ENCODE measurements around the gene INAVA.
"Not testable (repeated sequence)": the region's sequence is repeated elsewhere in the genome, so short reads cannot be mapped to it uniquely, and the experiment has no call there.

INAVA gene

GRCh38 chr1:200958597-200958996 is 63.9 kb downstream of the INAVA start:
- no peak overlapping the region for H3K4me3 ChIP-seq (ENCODE audit: low read depth in 1 of 2, low read length in 2 of 2)
- H3K27me3 ChIP-seq (ENCODE audit: control insufficient read depth in 1 of 2, insufficient read depth in 2 of 2, low read length in 2 of 2): no peaks in the 10 kb centered on the region
- H3K9me3 ChIP-seq (ENCODE audit: low read length): no peaks in the 10 kb centered on the region
- no peaks in the 10 kb centered on the region for H3K4me1 ChIP-seq (ENCODE audit: insufficient read depth, low read length)
- no peak overlapping the region for H3K27ac ChIP-seq (ENCODE audit: low read depth, low read length)
- H3K36me3 ChIP-seq (ENCODE audit: insufficient read depth, low read length): no peaks in the 10 kb centered on the region
- H3K9ac ChIP-seq (ENCODE audit: low read length): no peak overlapping the region

GRCh38 chr1:200959411-200959921 is 64.8 kb downstream of the INAVA start:
- Histone ChIP-seq H3K36me3 (ENCODE audit: insufficient read depth, low read length) (no peaks in the 10 kb centered on the region), H3K9me3 (ENCODE audit: low read length) (no peaks in the 10 kb centered on the region), H3K27me3 (ENCODE audit: control insufficient read depth in 1 of 2, insufficient read depth in 2 of 2, low read length in 2 of 2) (no peaks in the 10 kb centered on the region), H3K4me1 (ENCODE audit: insufficient read depth, low read length) (no peaks in the 10 kb centered on the region), H3K27ac (ENCODE audit: low read depth, low read length) (no peak overlapping the region), H3K4me3 (ENCODE audit: low read depth in 1 of 2, low read length in 2 of 2) (no peak overlapping the region), H3K9ac (ENCODE audit: low read length) (no peak overlapping the region)

- no peak overlapping the region for H3K4me3 ChIP-seq (ENCODE audit: low read depth in 1 of 2, low read length in 2 of 2)
- H3K27me3 ChIP-seq (ENCODE audit: control insufficient read depth in 1 of 2, insufficient read depth in 2 of 2, low read length in 2 of 2): no peaks in the 10 kb centered on the region
- H3K4me1 ChIP-seq (ENCODE audit: insufficient read depth, low read length): no peaks in the 10 kb centered on the region
- H3K9me3 ChIP-seq (ENCODE audit: low read length): no peaks in the 10 kb centered on the region
- no peaks in the 10 kb centered on the region for H3K36me3 ChIP-seq (ENCODE audit: insufficient read depth, low read length)
- H3K9ac ChIP-seq (ENCODE audit: low read length): no peak overlapping the region
- no peak overlapping the region for H3K27ac ChIP-seq (ENCODE audit: low read depth, low read length)
These were observed 65.7 kb downstream of the INAVA start for GRCh38 chr1:200960236-200960947.

GRCh38 chr1:200960948-200961340 is 66.2 kb downstream of the INAVA start:
- H3K4me1 ChIP-seq (ENCODE audit: insufficient read depth, low read length): no peaks in the 10 kb centered on the region
- H3K9ac ChIP-seq (ENCODE audit: low read length): no peak overlapping the region
- no peaks in the 10 kb centered on the region for H3K9me3 ChIP-seq (ENCODE audit: low read length)
- no peak overlapping the region for H3K27ac ChIP-seq (ENCODE audit: low read depth, low read length)
- H3K27me3 ChIP-seq (ENCODE audit: control insufficient read depth in 1 of 2, insufficient read depth in 2 of 2, low read length in 2 of 2): no peaks in the 10 kb centered on the region
- no peak overlapping the region for H3K4me3 ChIP-seq (ENCODE audit: low read depth in 1 of 2, low read length in 2 of 2)
- H3K36me3 ChIP-seq (ENCODE audit: insufficient read depth, low read length): no peaks in the 10 kb centered on the region

GRCh38 chr1:200962151-200962550 is 67.5 kb downstream of the INAVA start:
- not testable (repeated sequence) for H3K4me1 ChIP-seq (ENCODE audit: insufficient read depth, low read length); H3K27ac ChIP-seq (ENCODE audit: low read depth, low read length)

GRCh38 chr1:200962631-200963030 is 67.9 kb downstream of the INAVA start:
- H3K4me3 ChIP-seq (ENCODE audit: low read depth in 1 of 2, low read length in 2 of 2): no peak overlapping the region
- H3K27me3 ChIP-seq (ENCODE audit: control insufficient read depth in 1 of 2, insufficient read depth in 2 of 2, low read length in 2 of 2): no peaks in the 10 kb centered on the region
- no peak overlapping the region for H3K9ac ChIP-seq (ENCODE audit: low read length)
- no peaks in the 10 kb centered on the region for H3K9me3 ChIP-seq (ENCODE audit: low read length)
- H3K27ac ChIP-seq (ENCODE audit: low read depth, low read length): no peak overlapping the region
- no peaks in the 10 kb centered on the region for H3K36me3 ChIP-seq (ENCODE audit: insufficient read depth, low read length)
- H3K4me1 ChIP-seq (ENCODE audit: insufficient read depth, low read length): no peaks in the 10 kb centered on the region

More at GRCh38 chr1:200962151-200962550, 67.5 kb downstream of the INAVA start:
- not testable (repeated sequence) for H3K27me3 ChIP-seq (ENCODE audit: control insufficient read depth in 1 of 2, insufficient read depth in 2 of 2, low read length in 2 of 2); H3K36me3 ChIP-seq (ENCODE audit: insufficient read depth, low read length); H3K9me3 ChIP-seq (ENCODE audit: low read length); H3K4me3 ChIP-seq (ENCODE audit: low read depth in 1 of 2, low read length in 2 of 2); H3K9ac ChIP-seq (ENCODE audit: low read length)

GRCh38 chr1:200963076-200963475 is 68.4 kb downstream of the INAVA start:
- Histone ChIP-seq H3K9ac (ENCODE audit: low read length) (no peak overlapping the region), H3K9me3 (ENCODE audit: low read length) (no peaks in the 10 kb centered on the region), H3K4me3 (ENCODE audit: low read depth in 1 of 2, low read length in 2 of 2) (no peak overlapping the region), H3K4me1 (ENCODE audit: insufficient read depth, low read length) (no peaks in the 10 kb centered on the region), H3K27me3 (ENCODE audit: control insufficient read depth in 1 of 2, insufficient read depth in 2 of 2, low read length in 2 of 2) (no peaks in the 10 kb centered on the region), H3K36me3 (ENCODE audit: insufficient read depth, low read length) (no peaks in the 10 kb centered on the region), H3K27ac (ENCODE audit: low read depth, low read length) (no peak overlapping the region)

GRCh38 chr1:200963888-200964287 is 69.2 kb downstream of the INAVA start:
- H3K9ac ChIP-seq (ENCODE audit: low read length); H3K27me3 ChIP-seq (ENCODE audit: control insufficient read depth in 1 of 2, insufficient read depth in 2 of 2, low read length in 2 of 2); H3K4me1 ChIP-seq (ENCODE audit: insufficient read depth, low read length); H3K27ac ChIP-seq (ENCODE audit: low read depth, low read length); H3K4me3 ChIP-seq (ENCODE audit: low read depth in 1 of 2, low read length in 2 of 2); H3K36me3 ChIP-seq (ENCODE audit: insufficient read depth, low read length); H3K9me3 ChIP-seq (ENCODE audit: low read length): not testable (repeated sequence)

Measured in muscle layer of colon (tissue), 2 donors.